Keratinocyte (primary cell): ENCODE results near the gene TMPRSS4. TPM values are rescaled to one million over a fixed set of nuclear protein-coding genes. Genes with fewer than 3 reads are reported as not detected.

Experiments used
- DNase-seq: peaks from one replicate; pipeline ENCODE4 v3.0.0-alpha.2; 2011; ENCODE audit warnings: low read depth, missing footprints, low spot score
- FAIRE-seq: peaks from 2 replicates; lab custom pipeline; 2011; peaks lifted over from hg19 to GRCh38; lab: Jason Lieb, UNC
- H2AFZ ChIP-seq: 2 replicates; pipeline ENCODE4 v1.6.0; 2012; ENCODE audit warnings: low read length, control low read depth, inconsistent platforms; ENCODE audit not compliant: control insufficient read depth
- H3K27ac ChIP-seq: 2 replicates; pipeline ENCODE4 v1.5.1; 2011; ENCODE audit warnings: low read length; ENCODE audit not compliant: control insufficient read depth, insufficient read depth
- H3K27me3 ChIP-seq: 3 replicates; pipeline ENCODE4 v1.6.0; 2011; ENCODE audit warnings: low read length; ENCODE audit not compliant: control insufficient read depth, insufficient read depth; ENCODE audit errors: extremely low read depth
- H3K36me3 ChIP-seq, 2 experiments: 2 replicates in 1 of 2; 3 replicates in 1 of 2; pipeline ENCODE4 v1.5.1; 2011; ENCODE audit warnings: low read length in 2 of 2, mild to moderate bottlenecking in 1 of 2; ENCODE audit not compliant: control insufficient read depth in 2 of 2, insufficient read depth in 2 of 2; ENCODE audit errors: extremely low read depth in 1 of 2
- H3K4me1 ChIP-seq: 3 replicates; pipeline ENCODE4 v1.5.1; 2011; ENCODE audit warnings: low read length; ENCODE audit not compliant: control insufficient read depth, insufficient read depth; ENCODE audit errors: extremely low read depth
- H3K4me2 ChIP-seq: 3 replicates; pipeline ENCODE4 v1.6.0; 2011; ENCODE audit warnings: low read depth, low read length; ENCODE audit not compliant: control insufficient read depth, insufficient read depth; ENCODE audit errors: extremely low read depth
- H3K4me3 ChIP-seq, 3 experiments: fragments of 200-600 bp in 1 of 3; sonication (generic) in 1 of 3; 2 replicates in 2 of 3; 3 replicates in 1 of 3; pipeline ENCODE4 v1.5.1; 2011 to 2016; ENCODE audit warnings: low read length in 3 of 3, mild to moderate bottlenecking in 3 of 3, control low read depth in 2 of 3, inconsistent platforms in 1 of 3, low read depth in 1 of 3, mixed read lengths in 1 of 3, mixed run types in 1 of 3, moderate library complexity in 1 of 3; ENCODE audit not compliant: control insufficient read depth in 2 of 3, insufficient read depth in 2 of 3; ENCODE audit errors: extremely low read depth in 1 of 3
- H3K79me2 ChIP-seq: 2 replicates; pipeline ENCODE4 v1.6.0; 2012; ENCODE audit warnings: low read length; ENCODE audit not compliant: control insufficient read depth, insufficient read depth
- H3K9ac ChIP-seq: 3 replicates; pipeline ENCODE4 v1.6.0; 2011; ENCODE audit warnings: low read length; ENCODE audit not compliant: control insufficient read depth, insufficient read depth; ENCODE audit errors: extremely low read depth
- H3K9me1 ChIP-seq: 3 replicates; pipeline ENCODE4 v1.6.0; 2011; ENCODE audit warnings: low read length; ENCODE audit not compliant: control insufficient read depth, insufficient read depth; ENCODE audit errors: extremely low read depth
- H3K9me3 ChIP-seq: 2 replicates; pipeline ENCODE4 v1.5.1; 2012; ENCODE audit warnings: low read depth, low read length; ENCODE audit not compliant: control insufficient read depth
- H4K20me1 ChIP-seq: 3 replicates; pipeline ENCODE4 v1.6.0; 2011; ENCODE audit warnings: low read length; ENCODE audit not compliant: control insufficient read depth, insufficient read depth; ENCODE audit errors: extremely low read depth
- CTCF ChIP-seq, 3 experiments: IDR thresholded peaks in 1 of 3; conservative IDR thresholded peaks in 1 of 3; optimal IDR thresholded peaks in 1 of 3; 2 replicates in 2 of 3; 3 replicates in 1 of 3; pipeline versions ENCODE3 to v1.5.1; 2011; ENCODE audit warnings: low read length in 3 of 3, mild to moderate bottlenecking in 3 of 3, moderate library complexity in 2 of 3, control low read depth in 1 of 3, inconsistent platforms in 1 of 3; ENCODE audit not compliant: insufficient read depth in 2 of 3; ENCODE audit errors: extremely low read depth in 1 of 3
- EZH2 ChIP-seq: IDR thresholded peaks from one replicate; pipeline ENCODE4 v1.6.1; 2012; ENCODE audit warnings: inconsistent platforms, mild to moderate bottlenecking, low read length, moderate library complexity
- dilution Hi-C: fragments of 300-500 bp; cut with MboI; formaldehyde crosslinking; loops from one replicate; pipeline ENCODE4 v1.7.0; 2020; ENCODE audit warnings: low sequenced_read_pairs; ENCODE audit not compliant: extremely low pct_ligation_motif_present
- polyA plus RNA-seq, 5 experiments: library from polyadenylated mRNA; depleted of rRNA in 3 of 5; stranded (reverse) in 3 of 5; stranded (forward) in 1 of 5; unstranded in 1 of 5; fragments of >200 nt; gene quantifications; 1 replicate in 1 of 5; 2 replicates in 3 of 5; 3 replicates in 1 of 5; pipeline versions ENCODE4 v1.2.1 to v1.2.3, GENCODE V29; 2011 to 2012; ENCODE audit warnings: missing spikeins in 2 of 5, low read depth in 1 of 5, low replicate concordance in 1 of 5

Gene TMPRSS4
- polyA plus RNA-seq, 1 donor (not counting 4 experiments of a cell fraction or from before 2014, with no cell fraction given), result 1.2 TPM

GRCh38 chr11:118050208-118050891 lies 26.5 kb upstream of the TMPRSS4 start:
- no peaks in the 10 kb centered on the region for H3K27me3 ChIP-seq
- FAIRE-seq, result no peak

GRCh38 chr11:118051136-118051610 lies 25.7 kb upstream of the TMPRSS4 start:
- Histone ChIP-seq H3K4me3 (no peak overlapping the region), H3K27ac (no peak overlapping the region), H2AFZ (no peak overlapping the region), H4K20me1 (no peaks in the 10 kb centered on the region), H3K79me2 (no peaks in the 10 kb centered on the region), H3K9ac (no peak overlapping the region), H3K9me1 (peaks cover 2% of the 10 kb centered on the region), H3K9me3 (no peaks in the 10 kb centered on the region), H3K4me2 (no peak overlapping the region), H3K36me3 (no peaks in the 10 kb centered on the region), H3K27me3 (no peaks in the 10 kb centered on the region), H3K4me1 (peaks cover 5% of the 10 kb centered on the region)
- FAIRE-seq (no peak), DNase-seq (no peak)
- TF ChIP-seq CTCF (optimal IDR thresholded peaks at IDR 0.05 in 1 of 3, IDR thresholded peaks at IDR 0.05 in 1 of 3, conservative IDR thresholded peaks at IDR 0.05 in 1 of 3; ENCODE audit: extremely low read depth in 1 of 3, insufficient read depth in 2 of 3, low read length in 3 of 3) (no peak), EZH2 (no peak)
- dilution Hi-C loops, result no loop called here

More at GRCh38 chr11:118050208-118050891, 26.5 kb upstream of the TMPRSS4 start:
- Histone ChIP-seq H3K4me2 (no peak overlapping the region), H2AFZ (no peak overlapping the region), H3K27ac (no peak overlapping the region), H3K9me1 (peaks cover 2% of the 10 kb centered on the region), H3K36me3 (no peaks in the 10 kb centered on the region), H3K9me3 (no peaks in the 10 kb centered on the region), H3K79me2 (no peaks in the 10 kb centered on the region), H3K9ac (no peak overlapping the region), H3K4me3 (no peak overlapping the region), H4K20me1 (no peaks in the 10 kb centered on the region), H3K4me1 (peaks cover 10% of the 10 kb centered on the region)
- TF ChIP-seq CTCF (optimal IDR thresholded peaks at IDR 0.05 in 1 of 3, IDR thresholded peaks at IDR 0.05 in 1 of 3, conservative IDR thresholded peaks at IDR 0.05 in 1 of 3; ENCODE audit: extremely low read depth in 1 of 3, insufficient read depth in 2 of 3, low read length in 3 of 3), result no peak
- TF ChIP-seq EZH2, result no peak
- no peak for DNase-seq
- dilution Hi-C loops, result no loop called here
